Body of pancreas (tissue), 4 donors: Measurements from ENCODE around the gene SNAP91.

ENCODE experiments used
- CTCF ChIP-seq, 7 experiments: fragments of 450-650 bp in 4 of 7; fragments of 200-600 bp in 3 of 7; sonication (generic) in 3 of 7; IDR thresholded peaks; one replicate each; pipeline ENCODE4 v1.5.1; 2016 to 2019; ENCODE audit warnings: antibody characterized with exemption in 7 of 7
- POLR2A ChIP-seq, 3 donors: fragments of 450-650 bp; IDR thresholded peaks; one replicate each; pipeline ENCODE4 v1.6.1; 2016; ENCODE audit warnings: antibody characterized with exemption in 3 of 3, mild to moderate bottlenecking in 2 of 3

GRCh38 chr6:83558975-83559374 is 149.9 kb downstream of the SNAP91 start:
- TF ChIP-seq CTCF (IDR thresholded peaks at IDR 0.05) (no peak), POLR2A (IDR thresholded peaks at IDR 0.05) (no peak)
